ENCODE measurements around the gene SLC25A4. TPM values are rescaled to one million over a fixed set of nuclear protein-coding genes. Genes with fewer than 3 reads are reported as not detected.

SLC25A4 gene
- total RNA-seq, 2 donors from 2014 or later: 35.0 to 44.6 TPM

DNA sequence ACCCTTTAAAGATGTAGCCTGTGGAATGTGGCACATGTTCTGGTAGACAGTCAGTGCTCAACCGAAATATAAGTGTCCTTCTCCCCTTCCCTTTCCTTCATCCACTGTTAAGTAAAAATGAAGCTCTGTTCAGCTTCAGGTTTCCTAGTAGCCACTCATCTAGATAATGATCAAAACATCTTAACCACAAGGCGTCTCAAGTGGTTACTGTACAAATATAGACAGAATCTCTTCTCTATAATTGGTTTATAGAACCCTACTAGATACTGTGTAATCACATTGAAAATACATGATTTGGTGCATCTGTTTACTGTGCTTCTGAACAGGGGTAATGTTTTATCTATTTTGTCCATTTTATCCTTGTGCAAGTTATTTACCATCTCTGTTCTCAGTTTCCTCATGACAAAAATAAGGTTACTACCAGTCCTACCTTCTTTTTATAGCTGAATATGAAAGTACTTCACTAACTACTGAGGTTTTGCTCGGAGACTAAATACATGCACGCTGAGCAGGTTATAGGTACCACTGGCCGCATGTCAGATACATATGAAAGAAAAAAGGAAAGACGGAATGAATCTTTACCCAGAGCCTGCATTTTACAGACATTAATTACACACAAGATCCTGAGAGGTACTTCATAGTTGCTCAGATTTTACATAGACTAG is 20.3 kb upstream of the SLC25A4 start:
- no peaks in the 10 kb centered on the region for H3K36me3 ChIP-seq
- peaks cover 6% of the 10 kb centered on the region for H3K27me3 ChIP-seq
- no peaks in the 10 kb centered on the region for H3K9me3 ChIP-seq
- H3K4me1 ChIP-seq: peaks cover 3% of the 10 kb centered on the region
- H3K4me3 ChIP-seq: no peak overlapping the region
- H3K27ac ChIP-seq: no peak overlapping the region
- intact Hi-C loops (cut with DNase I): no loop called here
- H3K9ac ChIP-seq (ENCODE audit: low read depth in 2 of 2, low read length in 2 of 2): no peak overlapping the region
- TF ChIP-seq, protein P1, sequence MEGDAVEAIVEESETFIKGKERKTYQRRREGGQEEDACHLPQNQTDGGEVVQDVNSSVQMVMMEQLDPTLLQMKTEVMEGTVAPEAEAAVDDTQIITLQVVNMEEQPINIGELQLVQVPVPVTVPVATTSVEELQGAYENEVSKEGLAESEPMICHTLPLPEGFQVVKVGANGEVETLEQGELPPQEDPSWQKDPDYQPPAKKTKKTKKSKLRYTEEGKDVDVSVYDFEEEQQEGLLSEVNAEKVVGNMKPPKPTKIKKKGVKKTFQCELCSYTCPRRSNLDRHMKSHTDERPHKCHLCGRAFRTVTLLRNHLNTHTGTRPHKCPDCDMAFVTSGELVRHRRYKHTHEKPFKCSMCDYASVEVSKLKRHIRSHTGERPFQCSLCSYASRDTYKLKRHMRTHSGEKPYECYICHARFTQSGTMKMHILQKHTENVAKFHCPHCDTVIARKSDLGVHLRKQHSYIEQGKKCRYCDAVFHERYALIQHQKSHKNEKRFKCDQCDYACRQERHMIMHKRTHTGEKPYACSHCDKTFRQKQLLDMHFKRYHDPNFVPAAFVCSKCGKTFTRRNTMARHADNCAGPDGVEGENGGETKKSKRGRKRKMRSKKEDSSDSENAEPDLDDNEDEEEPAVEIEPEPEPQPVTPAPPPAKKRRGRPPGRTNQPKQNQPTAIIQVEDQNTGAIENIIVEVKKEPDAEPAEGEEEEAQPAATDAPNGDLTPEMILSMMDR (IDR thresholded peaks at IDR 0.05): no peak
- no peak for DNase-seq

DNA sequence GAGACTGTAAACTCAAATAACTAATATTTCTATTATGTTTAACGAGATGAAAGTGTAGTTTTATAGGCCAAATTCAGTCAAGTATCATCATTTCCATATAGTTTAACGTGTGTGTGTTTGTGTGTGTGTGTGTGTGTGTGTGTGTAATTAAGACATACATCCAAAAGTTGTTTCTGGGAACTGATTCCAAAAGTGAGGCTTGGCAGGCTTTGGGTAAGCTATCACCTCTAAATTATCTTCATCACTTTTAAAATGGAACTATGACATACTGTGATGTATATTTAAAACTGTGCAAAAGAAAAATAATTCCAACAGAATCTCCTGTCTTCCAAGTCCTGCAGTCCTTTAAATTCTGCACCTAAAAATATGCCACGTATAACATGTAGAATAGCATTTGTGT is 19.1 kb upstream of the SLC25A4 start:
- no peak overlapping the region for H3K9ac ChIP-seq (ENCODE audit: low read depth in 2 of 2, low read length in 2 of 2)
- peaks cover 16% of the 10 kb centered on the region for H3K27me3 ChIP-seq
- no peak overlapping the region for H3K27ac ChIP-seq
- H3K4me3 ChIP-seq: no peak overlapping the region
- no peaks in the 10 kb centered on the region for H3K36me3 ChIP-seq
- intact Hi-C loops (cut with DNase I): no loop called here
- peaks cover 3% of the 10 kb centered on the region for H3K4me1 ChIP-seq
- no peaks in the 10 kb centered on the region for H3K9me3 ChIP-seq
- TF ChIP-seq, protein P1 (IDR thresholded peaks at IDR 0.05): no peak
- DNase-seq: no peak

DNA sequence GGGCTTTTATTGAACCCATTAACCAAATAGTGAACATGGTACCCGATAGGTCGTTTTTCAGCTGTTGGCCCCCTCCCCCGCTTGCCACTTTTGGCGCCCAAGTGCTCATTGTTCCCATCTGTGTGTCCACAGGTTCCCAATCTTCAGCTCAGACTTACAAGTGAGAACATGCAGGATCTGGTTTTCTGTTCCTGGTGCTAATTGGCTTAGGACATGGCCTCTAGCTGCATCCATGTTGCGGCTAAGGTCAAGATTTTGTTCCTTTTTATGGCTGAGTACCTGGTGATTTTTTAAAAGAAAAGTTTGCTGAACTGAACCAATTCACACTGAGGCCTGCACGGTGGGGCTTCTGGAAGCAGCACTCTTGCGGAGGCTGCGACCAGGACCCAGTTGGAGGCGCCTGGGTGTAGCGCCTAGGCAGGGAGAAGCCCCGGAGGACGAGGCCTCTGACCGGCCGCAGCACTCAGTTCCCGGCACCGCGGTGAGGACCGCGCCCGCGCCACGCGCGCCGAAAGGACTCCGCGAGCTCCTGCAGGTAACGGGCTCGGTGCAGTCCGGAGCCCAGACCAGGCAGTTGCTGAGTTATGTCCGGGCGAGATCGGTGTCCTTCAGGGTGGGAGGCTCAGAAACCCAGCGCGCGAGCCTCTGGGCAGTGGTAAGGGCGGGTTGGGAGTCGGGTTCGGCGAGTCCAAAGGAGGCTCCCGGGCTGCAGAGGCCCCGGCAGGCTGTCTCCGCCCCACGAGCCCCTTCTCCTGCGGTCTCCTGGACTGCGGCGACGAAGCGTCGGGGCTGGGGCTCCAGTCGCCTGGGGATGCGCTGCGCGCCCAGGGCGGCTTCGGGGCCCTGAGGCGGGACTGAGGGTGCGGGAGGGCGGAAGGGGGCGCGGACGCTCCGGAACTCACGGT is 15.8 kb upstream of the SLC25A4 start:
- TF ChIP-seq, protein P1 (IDR thresholded peaks at IDR 0.05): no peak
- Histone ChIP-seq H3K9ac (ENCODE audit: low read depth in 2 of 2, low read length in 2 of 2) (peak overlapping the region in 1 of 2 donors; percentile 35), H3K4me1 (peaks cover 3% of the 10 kb centered on the region), H3K9me3 (no peaks in the 10 kb centered on the region), H3K27me3 (peaks cover 16% of the 10 kb centered on the region), H3K36me3 (no peaks in the 10 kb centered on the region), H3K4me3 (peak overlapping the region; percentile 53), H3K27ac (no peak overlapping the region)
- intact Hi-C loops (cut with DNase I): no loop called here
- no peak for DNase-seq

DNA sequence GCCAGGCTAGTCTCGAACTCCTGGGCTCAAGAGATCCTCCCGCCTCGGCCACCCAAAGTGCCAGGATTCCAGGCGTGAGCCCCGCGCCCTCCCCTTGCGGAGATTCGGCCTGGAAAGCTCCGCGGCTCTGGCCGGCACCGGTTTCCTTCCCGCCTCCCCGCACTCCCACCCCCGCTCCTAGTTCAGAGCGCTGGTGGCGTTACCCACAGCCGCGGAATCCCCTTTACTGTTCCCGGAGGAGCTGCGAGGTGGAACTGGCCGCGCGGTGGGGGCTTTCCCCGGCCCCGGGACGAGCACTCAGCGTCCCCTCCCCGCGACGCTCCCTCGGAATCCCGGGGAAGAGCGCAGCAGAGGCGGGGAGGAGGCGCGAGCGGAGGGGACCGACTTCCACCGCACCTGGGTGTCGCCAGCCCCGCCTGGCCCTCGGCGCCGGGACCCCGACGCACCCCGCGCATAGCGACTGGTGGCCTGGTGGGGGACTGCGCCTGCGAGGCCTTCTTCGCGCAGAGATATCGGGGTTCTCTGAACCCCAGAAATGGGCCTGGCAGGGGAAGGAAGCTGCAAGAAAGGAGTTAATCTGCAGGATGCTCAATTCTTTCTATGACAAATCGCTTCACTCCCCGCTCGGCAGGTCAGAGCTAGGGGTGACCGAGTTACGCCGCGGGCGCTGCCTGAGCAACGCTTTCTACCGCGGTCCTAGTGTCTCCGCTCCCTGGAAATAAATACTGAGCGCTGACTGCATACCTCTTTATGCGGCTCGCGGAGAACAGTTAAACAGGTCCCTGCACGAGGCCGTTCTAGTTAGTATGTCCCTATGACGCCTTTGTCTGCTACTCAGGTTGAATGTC is 14.6 kb upstream of the SLC25A4 start:
- Histone ChIP-seq H3K4me1 (peaks cover 3% of the 10 kb centered on the region), H3K27me3 (peaks cover 16% of the 10 kb centered on the region), H3K9me3 (no peaks in the 10 kb centered on the region), H3K27ac (no peak overlapping the region), H3K36me3 (no peaks in the 10 kb centered on the region), H3K4me3 (peak overlapping the region; percentile 53), H3K9ac (ENCODE audit: low read depth in 2 of 2, low read length in 2 of 2) (peak overlapping the region in 1 of 2 donors; percentile 26)
- TF ChIP-seq, protein P1 (IDR thresholded peaks at IDR 0.05): no peak
- DNase-seq: no peak
- intact Hi-C loops (cut with DNase I): no loop called here

DNA sequence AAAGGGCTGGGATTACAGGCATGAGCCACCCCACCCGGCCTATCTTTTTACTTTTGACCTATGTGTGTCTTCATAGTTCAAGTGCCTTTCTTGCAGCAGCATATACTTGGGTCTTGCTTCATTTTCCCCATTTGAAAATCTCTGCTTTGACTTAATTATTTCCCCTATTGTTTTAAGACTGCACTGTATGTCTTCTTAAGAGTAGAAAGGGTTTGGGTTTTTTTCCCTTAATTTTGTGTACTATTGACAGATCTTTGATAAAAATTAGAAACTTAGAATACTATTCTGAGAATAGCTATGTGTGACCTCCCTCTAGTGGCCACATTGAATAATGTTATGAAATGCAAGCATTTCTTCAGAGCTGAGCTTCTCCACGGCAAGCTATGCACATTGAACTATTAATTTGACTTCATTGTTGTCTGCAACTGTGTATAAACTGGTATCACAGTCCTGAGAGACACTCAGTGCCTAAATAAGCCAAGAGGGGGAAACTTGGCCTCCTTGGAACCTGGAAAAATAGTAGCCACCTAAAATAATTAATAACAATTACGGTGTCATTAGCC is 8.7 kb upstream of the SLC25A4 start:
- no peak for DNase-seq
- no peaks in the 10 kb centered on the region for H3K9me3 ChIP-seq
- H3K4me1 ChIP-seq: no peaks in the 10 kb centered on the region
- TF ChIP-seq, protein P1 (IDR thresholded peaks at IDR 0.05): peak; percentile 84
- H3K9ac ChIP-seq (ENCODE audit: low read depth in 2 of 2, low read length in 2 of 2): no peak overlapping the region
- H3K36me3 ChIP-seq: no peaks in the 10 kb centered on the region
- no peak overlapping the region for H3K27ac ChIP-seq
- no peak overlapping the region for H3K4me3 ChIP-seq
- no peaks in the 10 kb centered on the region for H3K27me3 ChIP-seq
- intact Hi-C loops (cut with DNase I): loop anchor here (2.0 kb wide), 1 partner anchor 94 kb away; no protein-coding TSS in a partner anchor

Measured in colonic mucosa (tissue), 4 donors.